Gastroesophageal sphincter (tissue), 4 donors: Measurements from ENCODE around the gene CLDN2. TPM values are rescaled to one million over a fixed set of nuclear protein-coding genes. Genes with fewer than 3 reads are reported as not detected.

Source experiments
- ATAC-seq: fragments of 150-250 bp; one replicate; pipeline ENCODE4 v1.9.1; 2016; ENCODE audit warnings: mild to moderate bottlenecking, moderate library complexity
- H3K27ac ChIP-seq, 4 donors: fragments of 200-600 bp; sonication (generic) in 3 of 4; 1 replicate in 3 of 4; 2 replicates in 1 of 4; pipeline ENCODE4 v1.5.1; 2016 to 2019
- H3K27me3 ChIP-seq: fragments of 200-600 bp; sonication (generic); one replicate; pipeline ENCODE4 v1.5.1; 2019
- H3K36me3 ChIP-seq, 2 donors: fragments of 200-600 bp; sonication (generic); one replicate each; pipeline ENCODE4 v1.5.1; 2019; ENCODE audit warnings: control low read depth in 1 of 2
- H3K4me1 ChIP-seq, 3 donors: fragments of 200-600 bp; sonication (generic); 1 replicate in 2 of 3; 2 replicates in 1 of 3; pipeline ENCODE4 v1.5.1; 2016 to 2019; ENCODE audit warnings: control low read depth in 2 of 3
- H3K4me3 ChIP-seq, 2 donors: fragments of 200-600 bp; sonication (generic); one replicate each; pipeline ENCODE4 v1.5.1; 2019; ENCODE audit warnings: mild to moderate bottlenecking in 1 of 2, moderate library complexity in 1 of 2
- H3K9me3 ChIP-seq, 3 donors: fragments of 200-600 bp; sonication (generic); one replicate each; pipeline ENCODE4 v1.5.1; 2017 to 2019; ENCODE audit warnings: control low read depth in 2 of 3
- CTCF ChIP-seq, 4 experiments: fragments of 200-600 bp in 2 of 4; fragments of 450-650 bp in 2 of 4; sonication (generic) in 1 of 4; IDR thresholded peaks; one replicate each; pipeline ENCODE4 v1.5.1; 2017 to 2019; ENCODE audit warnings: antibody characterized with exemption in 4 of 4, mild to moderate bottlenecking in 2 of 4, moderate library complexity in 2 of 4
- EP300 ChIP-seq: sonication (generic); formaldehyde crosslinking; IDR thresholded peaks from one replicate; pipeline ENCODE4 v1.6.1; 2017; ENCODE audit warnings: antibody characterized with exemption, mild to moderate bottlenecking
- POLR2A ChIP-seq, 2 donors: fragments of 450-650 bp; IDR thresholded peaks; one replicate each; pipeline ENCODE4 v1.6.1; 2017; ENCODE audit warnings: antibody characterized with exemption in 2 of 2, mild to moderate bottlenecking in 2 of 2, moderate library complexity in 1 of 2
- POLR2AphosphoS5 ChIP-seq: sonication (generic); formaldehyde crosslinking; IDR thresholded peaks from one replicate; pipeline ENCODE4 v1.6.1; 2017; ENCODE audit warnings: antibody characterized with exemption
- WGBS, 2 donors: methylation state at CpG; one replicate each; pipeline ENCODE4 v1.1.5; 2018; ENCODE audit warnings: low coverage in 1 of 2; 5-methylcytosine and 5-hydroxymethylcytosine counted together
- total RNA-seq, 4 donors: library from RNA; depleted of rRNA; stranded (reverse); fragments of >200 nt; gene quantifications; one replicate each; pipeline ENCODE4 v1.1.0, GENCODE V29; 2016

CLDN2 gene
- total RNA-seq, 4 donors from 2014 or later, result not detected

GRCh38 chrX:106954041-106954440, 33.8 kb downstream of the CLDN2 start:
- no CpG with 5 or more reads among the region's 4 CpGs for WGBS, 2 donors
- Histone ChIP-seq H3K9me3 (no peaks in the 10 kb centered on the region), H3K27ac (no peak overlapping the region), H3K27me3 (no peaks in the 10 kb centered on the region), H3K4me3 (no peak overlapping the region), H3K4me1 (no peaks in the 10 kb centered on the region), H3K36me3 (peaks cover 0 to 35% of the 10 kb centered on the region in 2 donors)
- TF ChIP-seq CTCF (IDR thresholded peaks at IDR 0.05), result no peak
- TF ChIP-seq POLR2A (IDR thresholded peaks at IDR 0.05), result no peak
- TF ChIP-seq POLR2AphosphoS5, result no peak
- no peak for TF ChIP-seq EP300
- ATAC-seq, result no peak

DNA sequence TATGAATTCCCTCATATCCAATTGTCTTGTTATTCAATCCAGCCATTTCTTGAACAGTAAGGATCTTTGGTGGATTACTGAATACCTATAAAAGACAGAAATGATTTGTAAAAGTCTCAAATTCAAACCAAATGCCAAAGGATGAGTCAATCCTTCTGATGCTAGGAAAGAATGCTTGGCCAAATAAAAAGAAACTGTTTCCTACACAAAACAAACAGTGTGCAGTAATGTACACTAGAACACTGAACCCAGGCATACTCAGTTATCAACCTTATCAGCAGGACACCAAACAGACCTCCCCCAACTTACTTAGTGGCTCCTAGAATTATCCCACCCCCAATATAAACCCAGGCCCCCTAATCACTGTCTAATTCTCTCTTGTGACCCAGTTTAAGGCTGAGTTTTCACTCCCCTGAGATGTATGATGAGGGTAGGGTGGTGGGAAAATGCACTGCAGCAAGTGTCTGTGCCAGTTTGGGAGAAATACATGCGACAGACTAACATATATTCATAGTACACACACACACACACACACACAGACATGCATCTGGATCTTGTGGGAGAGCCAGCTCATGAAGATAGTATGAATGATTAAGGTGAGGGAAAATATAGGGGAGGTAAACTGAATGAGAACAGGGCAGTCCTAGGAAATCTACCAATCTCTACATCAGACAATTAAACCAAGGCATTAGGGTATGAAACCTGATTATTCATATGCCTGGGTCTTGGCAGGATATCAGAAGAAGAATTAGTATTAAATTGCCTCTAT, 35.0 kb downstream of the CLDN2 start:
- Histone ChIP-seq H3K9me3 (no peaks in the 10 kb centered on the region), H3K27me3 (no peaks in the 10 kb centered on the region), H3K4me1 (no peaks in the 10 kb centered on the region), H3K27ac (no peak overlapping the region), H3K36me3 (peaks cover 0 to 42% of the 10 kb centered on the region in 2 donors), H3K4me3 (no peak overlapping the region)
- no peak for TF ChIP-seq CTCF (IDR thresholded peaks at IDR 0.05)
- TF ChIP-seq EP300, result no peak
- no CpG with 5 or more reads among the region's 1 CpG for WGBS, 2 donors
- no peak for ATAC-seq

GRCh38 chrX:106957856-106958255, 37.7 kb downstream of the CLDN2 start:
- Histone ChIP-seq H3K36me3 (peaks cover 0 to 53% of the 10 kb centered on the region in 2 donors), H3K9me3 (no peaks in the 10 kb centered on the region), H3K27me3 (no peaks in the 10 kb centered on the region), H3K27ac (no peak overlapping the region), H3K4me1 (no peaks in the 10 kb centered on the region), H3K4me3 (no peak overlapping the region)
- 79% methylated on average over 1 of the region's 1 CpG; no CpG with 5 or more reads in 1 of the 2 donors for WGBS, 2 donors
- ATAC-seq, result no peak
- TF ChIP-seq POLR2AphosphoS5 (no peak), EP300 (no peak), POLR2A (IDR thresholded peaks at IDR 0.05) (no peak), CTCF (IDR thresholded peaks at IDR 0.05) (no peak)

- no peaks in the 10 kb centered on the region for H3K4me1 ChIP-seq
- peaks cover 0 to 35% of the 10 kb centered on the region in 2 donors for H3K36me3 ChIP-seq
- no peak for TF ChIP-seq EP300
- no peak for TF ChIP-seq POLR2A (IDR thresholded peaks at IDR 0.05)
- no peak for TF ChIP-seq CTCF (IDR thresholded peaks at IDR 0.05)
- TF ChIP-seq POLR2AphosphoS5, result no peak
- ATAC-seq, result no peak
- H3K4me3 ChIP-seq, result no peak overlapping the region
- H3K27me3 ChIP-seq, result no peaks in the 10 kb centered on the region
- no CpG with 5 or more reads among the region's 2 CpGs for WGBS, 2 donors
- no peaks in the 10 kb centered on the region for H3K9me3 ChIP-seq
- H3K27ac ChIP-seq, result no peak overlapping the region
These were observed 39.7 kb downstream of the CLDN2 start for GRCh38 chrX:106959901-106960300.

DNA sequence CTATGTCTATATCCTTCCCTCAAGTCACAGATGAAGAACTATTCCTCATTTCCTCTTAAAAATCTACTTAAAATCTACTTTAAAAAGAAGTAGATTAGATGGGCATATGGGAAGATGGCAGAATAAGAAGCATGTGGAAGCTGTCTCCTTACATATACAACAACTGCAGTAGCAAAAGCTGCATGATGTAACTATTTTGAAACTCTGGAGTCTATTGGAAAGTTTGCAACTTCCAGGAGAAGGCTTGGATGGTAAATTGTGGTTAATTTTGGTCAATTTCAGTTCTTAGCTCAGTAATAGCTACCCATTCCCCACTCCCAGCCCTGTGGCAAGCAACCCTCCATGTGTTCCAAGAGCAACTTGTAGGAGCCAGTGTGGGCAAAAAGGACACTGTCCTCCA, 42.9 kb downstream of the CLDN2 start:
- H3K4me1 ChIP-seq, result no peaks in the 10 kb centered on the region
- H3K4me3 ChIP-seq, result no peak overlapping the region
- peaks cover 0 to 32% of the 10 kb centered on the region in 2 donors for H3K36me3 ChIP-seq
- H3K27me3 ChIP-seq, result no peaks in the 10 kb centered on the region
- no peak overlapping the region for H3K27ac ChIP-seq
- no peak for TF ChIP-seq EP300
- TF ChIP-seq CTCF (IDR thresholded peaks at IDR 0.05), result no peak
- TF ChIP-seq POLR2AphosphoS5, result no peak
- TF ChIP-seq POLR2A (IDR thresholded peaks at IDR 0.05), result no peak
- no peaks in the 10 kb centered on the region for H3K9me3 ChIP-seq
- ATAC-seq, result no peak
